NB4 (cell line): ENCODE measurements around the gene GLP1R.

ENCODE experiments used
- MYC ChIP-seq: IDR thresholded peaks from 2 replicates; pipeline ENCODE4 v1.6.1; 2011; ENCODE audit warnings: low read depth, low read length
- POLR2A ChIP-seq: IDR thresholded peaks from 2 replicates; pipeline ENCODE4 v1.6.1; 2011; ENCODE audit warnings: mild to moderate bottlenecking; ENCODE audit not compliant: insufficient read length; ENCODE audit errors: extremely low read depth
- TF ChIP-seq, protein P1 (sequence below): IDR thresholded peaks from one replicate; pipeline ENCODE4 v1.5.1; 2012; ENCODE audit warnings: low read depth, low read length
- TF ChIP-seq, protein P2 (sequence below): IDR thresholded peaks from 2 replicates; pipeline ENCODE4 v1.6.1; 2011; ENCODE audit warnings: low read depth, low read length

DNA sequence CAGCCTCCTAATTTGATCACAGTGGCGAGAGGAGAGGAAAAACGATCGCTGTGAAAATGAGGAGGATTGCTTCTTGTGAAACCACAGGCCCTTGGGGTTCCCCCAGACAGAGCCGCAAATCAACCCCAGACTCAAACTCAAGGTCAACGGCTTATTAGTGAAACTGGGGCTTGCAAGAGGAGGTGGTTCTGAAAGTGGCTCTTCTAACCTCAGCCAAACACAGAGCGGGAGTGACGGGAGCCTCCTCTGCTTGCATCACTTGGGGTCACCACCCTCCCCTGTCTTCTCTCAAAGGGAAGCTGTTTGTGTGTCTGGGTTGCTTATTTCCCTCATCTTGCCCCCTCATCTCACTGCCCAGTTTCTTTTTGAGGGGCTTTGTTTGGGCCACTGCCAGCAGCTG, 37.7 kb downstream of the GLP1R start:
- TF ChIP-seq, protein P1, sequence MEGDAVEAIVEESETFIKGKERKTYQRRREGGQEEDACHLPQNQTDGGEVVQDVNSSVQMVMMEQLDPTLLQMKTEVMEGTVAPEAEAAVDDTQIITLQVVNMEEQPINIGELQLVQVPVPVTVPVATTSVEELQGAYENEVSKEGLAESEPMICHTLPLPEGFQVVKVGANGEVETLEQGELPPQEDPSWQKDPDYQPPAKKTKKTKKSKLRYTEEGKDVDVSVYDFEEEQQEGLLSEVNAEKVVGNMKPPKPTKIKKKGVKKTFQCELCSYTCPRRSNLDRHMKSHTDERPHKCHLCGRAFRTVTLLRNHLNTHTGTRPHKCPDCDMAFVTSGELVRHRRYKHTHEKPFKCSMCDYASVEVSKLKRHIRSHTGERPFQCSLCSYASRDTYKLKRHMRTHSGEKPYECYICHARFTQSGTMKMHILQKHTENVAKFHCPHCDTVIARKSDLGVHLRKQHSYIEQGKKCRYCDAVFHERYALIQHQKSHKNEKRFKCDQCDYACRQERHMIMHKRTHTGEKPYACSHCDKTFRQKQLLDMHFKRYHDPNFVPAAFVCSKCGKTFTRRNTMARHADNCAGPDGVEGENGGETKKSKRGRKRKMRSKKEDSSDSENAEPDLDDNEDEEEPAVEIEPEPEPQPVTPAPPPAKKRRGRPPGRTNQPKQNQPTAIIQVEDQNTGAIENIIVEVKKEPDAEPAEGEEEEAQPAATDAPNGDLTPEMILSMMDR: no peak
- TF ChIP-seq POLR2A: no peak
- TF ChIP-seq, protein P2, sequence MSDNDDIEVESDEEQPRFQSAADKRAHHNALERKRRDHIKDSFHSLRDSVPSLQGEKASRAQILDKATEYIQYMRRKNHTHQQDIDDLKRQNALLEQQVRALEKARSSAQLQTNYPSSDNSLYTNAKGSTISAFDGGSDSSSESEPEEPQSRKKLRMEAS: no peak
- TF ChIP-seq MYC: no peak
